Naive thymus-derived CD4-positive, alpha-beta T cell (primary cell): ENCODE measurements around the gene TTBK1. TPM values are rescaled to one million over a fixed set of nuclear protein-coding genes. Genes with fewer than 3 reads are reported as not detected.
A peak's percentile ranks its signal among the peaks of the same experiment; 100 is the strongest.

Experiments used
- ATAC-seq: fragments of 150-1000 bp; cut with Tn5 transposase; 2 replicates; pipeline ENCODE4 v1.10.0; 2021; ENCODE audit warnings: mild to moderate bottlenecking, moderate library complexity
- CTCF ChIA-PET: fragments of 350-600 bp; sonication (Branson Sonifier 250); formaldehyde crosslinking; loops from one replicate; lab custom pipeline; 2021; ENCODE audit warnings: antibody characterized with exemption; lab: Charles Lee
- POLR2A ChIA-PET: fragments of 350-600 bp; sonication (Branson Sonifier 250); formaldehyde crosslinking; loops from one replicate; lab custom pipeline; 2021; ENCODE audit warnings: antibody characterized with exemption, inconsistent platforms; lab: Charles Lee
- DNase-seq, 9 donors: peaks; one replicate each; pipeline versions ENCODE4 v3.0.0 to v3.0.0-alpha.2; 2020 to 2022; ENCODE audit warnings: mixed read lengths in 1 of 9
- H3K27ac ChIP-seq: one replicate; pipeline ENCODE4 v1.7.0; 2013; ENCODE audit warnings: mild to moderate bottlenecking, low read depth, low read length, moderate library complexity
- H3K27me3 ChIP-seq, 2 donors: one replicate each; pipeline ENCODE4 v1.7.0; 2013; ENCODE audit warnings: low read length in 2 of 2, mild to moderate bottlenecking in 2 of 2, moderate library complexity in 2 of 2; ENCODE audit not compliant: control insufficient read depth in 2 of 2, insufficient read depth in 2 of 2
- H3K36me3 ChIP-seq, 3 experiments: 1 replicate in 2 of 3; 2 replicates in 1 of 3; pipeline ENCODE4 v1.7.0; 2013; ENCODE audit warnings: low read length in 3 of 3, mild to moderate bottlenecking in 3 of 3, moderate library complexity in 1 of 3; ENCODE audit not compliant: insufficient read depth in 3 of 3, control insufficient read depth in 2 of 3
- H3K4me1 ChIP-seq, 2 donors: one replicate each; pipeline ENCODE4 v1.7.0; 2013; ENCODE audit warnings: low read length in 2 of 2, mild to moderate bottlenecking in 2 of 2, moderate library complexity in 1 of 2; ENCODE audit not compliant: control insufficient read depth in 2 of 2, insufficient read depth in 2 of 2
- H3K4me3 ChIP-seq: 2 replicates; pipeline ENCODE4 v1.7.0; 2013; ENCODE audit warnings: mild to moderate bottlenecking, low read length
- H3K9me3 ChIP-seq, 3 experiments: 1 replicate in 2 of 3; 2 replicates in 1 of 3; pipeline ENCODE4 v1.7.0; 2013; ENCODE audit warnings: low read length in 3 of 3; ENCODE audit not compliant: control insufficient read depth in 2 of 3
- H3K27ac Mint-ChIP-seq, 9 donors: one replicate each; pipeline ENCODE4 v1.8.0; 2020 to 2022; ENCODE audit warnings: mixed read lengths in 9 of 9, mild to moderate bottlenecking in 8 of 9, moderate library complexity in 5 of 9, inconsistent platforms in 2 of 9
- H3K27me3 Mint-ChIP-seq, 5 donors: one replicate each; pipeline ENCODE4 v1.8.0; 2021 to 2022; ENCODE audit warnings: mixed read lengths in 5 of 5, mild to moderate bottlenecking in 1 of 5
- H3K36me3 Mint-ChIP-seq, 5 donors: one replicate each; pipeline ENCODE4 v1.8.0; 2020 to 2022; ENCODE audit warnings: mixed read lengths in 5 of 5, mild to moderate bottlenecking in 3 of 5, inconsistent platforms in 1 of 5
- H3K4me1 Mint-ChIP-seq, 7 donors: one replicate each; pipeline ENCODE4 v1.8.0; 2020 to 2022; ENCODE audit warnings: mixed read lengths in 7 of 7, mild to moderate bottlenecking in 3 of 7, inconsistent platforms in 1 of 7
- H3K4me3 Mint-ChIP-seq, 10 donors: one replicate each; pipeline ENCODE4 v1.8.0; 2020 to 2022; ENCODE audit warnings: mild to moderate bottlenecking in 10 of 10, mixed read lengths in 10 of 10, moderate library complexity in 6 of 10, inconsistent platforms in 2 of 10
- H3K9me3 Mint-ChIP-seq, 11 donors: one replicate each; pipeline ENCODE4 v1.8.0; 2020 to 2022; ENCODE audit warnings: mixed read lengths in 11 of 11, mild to moderate bottlenecking in 4 of 11, inconsistent platforms in 1 of 11, moderate library complexity in 1 of 11
- intact Hi-C, 2 donors: fragments of 100-400 bp; cut with micrococcal nuclease; formaldehyde crosslinking; loops; one replicate each; pipeline ENCODE4 v1.15.1; 2023
- polyA plus RNA-seq, 2 donors: library from polyadenylated mRNA; unstranded; fragments of 300-500 nt; fragmentation: Illumina TruSeq; gene quantifications; one replicate each; pipeline ENCODE4 v1.2.3, GENCODE V29; 2021
- total RNA-seq, 6 experiments: library from RNA in 5 of 6; stranded (reverse) in 5 of 6; gene quantifications; 1 replicate in 5 of 6; 2 replicates in 1 of 6; pipeline ENCODE4 v1.2.3 and lab custom pipeline; 2021 to 2026

The TTBK1 gene
- total RNA-seq = under 1 TPM in 2 of 5 experiments, not detected in 3; 0.05 to 0.29 TPM
- not detected for polyA plus RNA-seq
- not detected for total RNA-seq (lab: John Stamatoyannopoulos, UW)

DNA sequence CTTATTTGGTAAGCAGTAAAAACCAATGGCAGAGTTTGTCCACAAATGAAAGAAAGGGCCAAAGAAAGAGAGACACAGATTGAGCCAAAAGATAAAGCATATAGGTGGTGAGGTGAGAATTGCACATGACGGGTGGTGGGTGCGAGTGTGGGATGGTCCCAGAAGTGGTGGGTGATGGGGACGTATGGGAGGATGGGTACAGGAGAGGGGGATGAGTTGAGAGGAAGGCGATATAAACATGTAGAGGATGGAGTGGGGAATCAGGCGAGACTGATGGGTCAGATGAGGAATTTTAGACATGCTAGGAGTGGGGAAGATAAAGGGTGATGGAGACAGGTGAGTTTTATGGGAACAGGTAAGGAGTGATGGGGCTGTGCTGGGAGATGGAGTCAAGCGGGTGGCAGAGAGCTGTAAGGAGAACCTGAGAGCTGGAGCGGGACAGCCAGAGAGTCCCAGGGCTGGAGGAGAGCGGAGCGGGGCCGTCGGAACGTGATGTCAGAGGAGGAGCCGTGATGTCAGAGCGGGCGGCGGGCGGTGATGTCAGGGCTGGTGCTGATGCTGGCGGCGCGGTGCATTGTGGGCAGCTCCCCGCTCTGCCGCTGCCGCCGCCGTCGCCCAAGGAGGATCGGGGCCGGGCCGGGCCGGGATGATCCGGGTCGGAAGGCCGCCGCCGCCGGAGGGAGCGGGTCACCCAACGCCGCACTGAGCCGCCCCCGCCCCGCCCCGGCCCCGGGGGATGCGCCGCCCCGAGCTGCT lies at the start of gene TTBK1:
TTBK1 (plus strand) TSS at position 574 of the 756 bp plus-strand sequence. CDS start 3,180 bp downstream, outside the sequence.
- Mint-ChIP-seq H3K27me3 (peaks cover 11 to 33% (median 24%) of the 10 kb centered on the region in 5 donors), H3K9me3 (peaks cover 0 to 9% (median 6%) of the 10 kb centered on the region in 11 donors), H3K36me3 (peaks cover 0 to 7% (median 4%) of the 10 kb centered on the region in 5 donors), H3K4me1 (peaks cover 5 to 13% (median 10%) of the 10 kb centered on the region in 7 donors), H3K27ac (no peak within 1 kb of the TSS), H3K4me3 (no peak within 1 kb of the TSS)
- no peaks in the 10 kb centered on the region for H3K36me3 ChIP-seq
- ChIA-PET POLR2A (no interaction called here), CTCF (interaction anchor here (0.7 kb wide), 1 partner anchor 56 kb away, joined by 3 read pairs; no protein-coding TSS in a partner anchor)
- no peak for ATAC-seq
- peaks cover 3 to 13% of the 10 kb centered on the region in 2 donors for H3K4me1 ChIP-seq
- no peak within 1 kb of the TSS for H3K4me3 ChIP-seq
- no peak within 1 kb of the TSS for H3K27ac ChIP-seq
- H3K9me3 ChIP-seq = no peaks in the 10 kb centered on the region
- peak in 1 of 9 donors; percentile 49 for DNase-seq
- peaks cover 3 to 13% of the 10 kb centered on the region in 2 donors for H3K27me3 ChIP-seq
- intact Hi-C loops = no loop called here

GRCh38 chr6:43193929-43194328 lies 49.4 kb upstream of the TTBK1 start:
- peaks cover 16 to 45% (median 28%) of the 10 kb centered on the region in 5 donors for H3K36me3 Mint-ChIP-seq
- peaks cover 0 to 68% (median 11%) of the 10 kb centered on the region in 3 experiments for H3K36me3 ChIP-seq
- CTCF ChIA-PET = no interaction called here

DNA sequence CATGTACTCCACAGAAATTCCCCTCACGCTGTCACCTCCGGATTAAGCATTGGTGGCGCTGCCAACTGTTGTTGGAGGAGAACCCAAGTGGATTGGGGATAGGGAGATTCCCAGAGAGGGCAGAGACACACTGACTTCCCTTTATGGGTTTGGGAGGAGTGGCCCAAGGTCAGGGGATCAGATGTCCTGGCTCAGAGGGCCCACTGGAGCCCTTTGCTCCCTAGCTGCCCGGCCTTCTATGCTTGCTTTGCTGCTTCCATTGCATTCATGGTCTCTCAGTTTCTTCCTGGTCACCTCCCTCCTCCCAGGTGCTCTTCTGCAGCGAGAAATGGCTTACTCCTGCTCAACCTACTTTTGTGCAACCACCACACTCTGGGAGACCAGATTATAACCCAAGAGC lies 46.9 kb upstream of the TTBK1 start:
- H3K36me3 Mint-ChIP-seq = peaks cover 16 to 55% (median 34%) of the 10 kb centered on the region in 5 donors
- Histone ChIP-seq H3K9me3 (no peaks in the 10 kb centered on the region), H3K4me3 (no peak overlapping the region), H3K36me3 (peaks cover 0 to 85% (median 11%) of the 10 kb centered on the region in 3 experiments), H3K27me3 (no peaks in the 10 kb centered on the region), H3K4me1 (no peaks in the 10 kb centered on the region), H3K27ac (no peak overlapping the region)
- H3K4me3 Mint-ChIP-seq = no peak overlapping the region
- ATAC-seq = no peak
- ChIA-PET CTCF (no interaction called here), POLR2A (no interaction called here)
- H3K27me3 Mint-ChIP-seq = no peaks in the 10 kb centered on the region
- intact Hi-C loops = no loop called here
- H3K4me1 Mint-ChIP-seq = peaks cover 0 to 14% (median 5%) of the 10 kb centered on the region in 7 donors
- no peak for DNase-seq
- peak overlapping the region in 4 of 9 donors; percentile 7 to 32 (median 30) for H3K27ac Mint-ChIP-seq
- no peaks in the 10 kb centered on the region for H3K9me3 Mint-ChIP-seq

More at GRCh38 chr6:43193929-43194328, 49.4 kb upstream of the TTBK1 start:
- H3K27ac Mint-ChIP-seq = no peak overlapping the region
- Histone ChIP-seq H3K9me3 (no peaks in the 10 kb centered on the region), H3K4me1 (no peaks in the 10 kb centered on the region), H3K27ac (no peak overlapping the region), H3K4me3 (no peak overlapping the region), H3K27me3 (no peaks in the 10 kb centered on the region)
- ATAC-seq = no peak
- no peaks in the 10 kb centered on the region for H3K27me3 Mint-ChIP-seq
- no peak overlapping the region for H3K4me3 Mint-ChIP-seq
- H3K4me1 Mint-ChIP-seq = peaks cover 12 to 20% (median 14%) of the 10 kb centered on the region in 7 donors
- POLR2A ChIA-PET = no interaction called here
- DNase-seq = no peak
- H3K9me3 Mint-ChIP-seq = no peaks in the 10 kb centered on the region
- intact Hi-C loops = no loop called here

DNA sequence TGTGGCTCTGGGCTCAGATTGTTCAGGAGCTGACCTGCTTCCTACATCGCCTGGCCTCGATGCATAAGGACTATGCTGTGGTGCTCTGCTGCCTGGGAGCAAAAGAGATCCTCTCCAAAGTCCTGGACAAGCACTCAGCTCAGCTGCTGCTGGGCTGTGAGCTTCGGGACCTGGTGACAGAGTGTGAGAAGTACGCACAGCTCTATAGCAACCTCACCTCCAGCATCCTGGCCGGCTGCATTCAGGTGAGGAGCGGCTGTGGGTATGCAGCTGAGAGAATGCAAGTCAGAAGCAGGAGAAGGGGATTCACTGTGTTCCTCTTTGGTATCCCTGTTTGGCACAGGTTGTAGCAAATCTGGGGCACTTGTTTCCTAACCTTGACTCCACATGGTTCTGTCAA lies 43.4 kb upstream of the TTBK1 start:
- Mint-ChIP-seq H3K27ac (peak overlapping the region in 4 of 9 donors; percentile 14 to 59 (median 34)), H3K9me3 (no peaks in the 10 kb centered on the region), H3K27me3 (no peaks in the 10 kb centered on the region), H3K4me1 (peaks cover 0 to 9% (median 2%) of the 10 kb centered on the region in 7 donors), H3K4me3 (no peak overlapping the region), H3K36me3 (peaks cover 11 to 59% (median 27%) of the 10 kb centered on the region in 5 donors)
- ChIA-PET POLR2A (interaction anchor here (0.8 kb wide), 1 partner anchor 21 kb away, joined by 3 read pairs; no protein-coding TSS in a partner anchor), CTCF (no interaction called here)
- Histone ChIP-seq H3K27ac (no peak overlapping the region), H3K27me3 (no peaks in the 10 kb centered on the region), H3K36me3 (peaks cover 0 to 84% (median 11%) of the 10 kb centered on the region in 3 experiments), H3K9me3 (no peaks in the 10 kb centered on the region), H3K4me3 (no peak overlapping the region), H3K4me1 (no peaks in the 10 kb centered on the region)
- ATAC-seq = no peak
- no peak for DNase-seq
- intact Hi-C loops = no loop called here

DNA sequence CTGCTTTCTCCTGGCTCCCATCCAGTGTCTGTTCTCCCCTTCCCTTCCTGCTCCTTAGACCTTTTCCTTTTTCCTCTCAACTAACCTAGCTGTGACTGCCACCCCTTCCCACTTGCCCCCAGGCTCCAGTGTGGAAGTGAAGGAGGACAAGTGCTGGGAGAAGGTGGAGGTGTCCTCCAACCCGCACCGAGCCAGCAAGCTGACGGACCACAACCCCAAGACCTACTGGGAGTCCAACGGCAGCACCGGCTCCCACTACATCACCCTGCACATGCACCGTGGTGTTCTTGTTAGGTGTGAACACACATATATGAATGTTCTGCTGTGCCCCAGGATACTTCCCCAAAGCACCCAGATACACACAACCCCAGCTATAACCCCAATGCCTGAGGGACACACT lies 42.7 kb upstream of the TTBK1 start:
- Mint-ChIP-seq H3K4me1 (peaks cover 0 to 6% (median 2%) of the 10 kb centered on the region in 7 donors), H3K4me3 (no peak overlapping the region), H3K9me3 (no peaks in the 10 kb centered on the region), H3K27ac (peak overlapping the region in 4 of 9 donors; percentile 26 to 77 (median 54)), H3K36me3 (peaks cover 12 to 60% (median 26%) of the 10 kb centered on the region in 5 donors), H3K27me3 (no peaks in the 10 kb centered on the region)
- intact Hi-C loops = no loop called here
- ATAC-seq (no peak), DNase-seq (no peak)
- Histone ChIP-seq H3K4me1 (no peaks in the 10 kb centered on the region), H3K9me3 (no peaks in the 10 kb centered on the region), H3K36me3 (peaks cover 0 to 84% (median 7%) of the 10 kb centered on the region in 3 experiments), H3K4me3 (no peak overlapping the region), H3K27me3 (no peaks in the 10 kb centered on the region), H3K27ac (no peak overlapping the region)
- ChIA-PET CTCF (no interaction called here), POLR2A (interaction anchor here (0.5 to 1.8 kb wide), 2 partner anchors 23 to 42 kb away, joined by 5 to 7 read pairs; no protein-coding TSS in a partner anchor)

GRCh38 chr6:43202451-43202850 lies 40.8 kb upstream of the TTBK1 start:
- POLR2A ChIA-PET = interaction anchor here (1.0 kb wide), 1 partner anchor 33 kb away, joined by 3 read pairs; no protein-coding TSS in a partner anchor

More at GRCh38 chr6:43202451-43202850, 40.8 kb upstream of the TTBK1 start:
- peaks cover 0 to 77% (median 0%) of the 10 kb centered on the region in 3 experiments for H3K36me3 ChIP-seq
- Mint-ChIP-seq H3K4me3 (no peak overlapping the region), H3K36me3 (peaks cover 11 to 63% (median 16%) of the 10 kb centered on the region in 5 donors), H3K27ac (peak overlapping the region in 3 of 9 donors; percentile 16 to 21 (median 19)), H3K4me1 (peaks cover 0 to 6% (median 0%) of the 10 kb centered on the region in 7 donors), H3K27me3 (no peaks in the 10 kb centered on the region), H3K9me3 (no peaks in the 10 kb centered on the region)
- ATAC-seq (no peak), DNase-seq (no peak)
- H3K27ac ChIP-seq = peak overlapping the region; percentile 20
- H3K4me1 ChIP-seq = no peaks in the 10 kb centered on the region
- CTCF ChIA-PET = no interaction called here
- H3K27me3 ChIP-seq = no peaks in the 10 kb centered on the region
- intact Hi-C loops = no loop called here
- H3K4me3 ChIP-seq = no peak overlapping the region
- no peaks in the 10 kb centered on the region for H3K9me3 ChIP-seq
